Liver (tissue), 9 donors: Measurements from ENCODE around the gene SYNGR3. TPM values are rescaled to one million over a fixed set of nuclear protein-coding genes. Genes with fewer than 3 reads are reported as not detected.

Source experiments
- DNase-seq: peaks from one replicate; pipeline ENCODE4 v3.0.0-alpha.2; 2017; ENCODE audit warnings: low spot score
- H3K27ac ChIP-seq, 2 donors: one replicate each; pipeline ENCODE4 v1.7.0; 2013; ENCODE audit warnings: inconsistent platforms in 2 of 2, low read length in 2 of 2, control low read depth in 1 of 2, low read depth in 1 of 2, mild to moderate bottlenecking in 1 of 2
- H3K27me3 ChIP-seq, 4 donors: one replicate each; pipeline versions ENCODE4 v1.6.1 to v1.7.0; 2013; ENCODE audit warnings: low read length in 3 of 4, inconsistent platforms in 1 of 4, mild to moderate bottlenecking in 1 of 4, moderate library complexity in 1 of 4; ENCODE audit not compliant: control insufficient read depth in 4 of 4, insufficient read depth in 4 of 4
- H3K36me3 ChIP-seq, 4 donors: one replicate each; pipeline versions ENCODE4 v1.6.1 to v1.7.0; 2013; ENCODE audit warnings: low read length in 3 of 4, mild to moderate bottlenecking in 3 of 4, low read depth in 1 of 4, moderate library complexity in 1 of 4; ENCODE audit not compliant: control insufficient read depth in 4 of 4, insufficient read depth in 3 of 4
- H3K4me1 ChIP-seq, 4 donors: one replicate each; pipeline versions ENCODE4 v1.6.1 to v1.7.0; 2013; ENCODE audit warnings: low read length in 3 of 4, mild to moderate bottlenecking in 3 of 4, moderate library complexity in 1 of 4; ENCODE audit not compliant: control insufficient read depth in 4 of 4, insufficient read depth in 4 of 4
- H3K4me3 ChIP-seq, 3 donors: one replicate each; pipeline versions ENCODE4 v1.6.1 to v1.7.0; 2013; ENCODE audit warnings: low read length in 3 of 3, control low read depth in 1 of 3, low read depth in 1 of 3, mild to moderate bottlenecking in 1 of 3
- H3K9ac ChIP-seq, 2 donors: one replicate each; pipeline ENCODE4 v1.7.0; 2013; ENCODE audit warnings: low read length in 2 of 2, mild to moderate bottlenecking in 2 of 2, moderate library complexity in 2 of 2, control low read depth in 1 of 2, low read depth in 1 of 2
- H3K9me3 ChIP-seq, 4 donors: one replicate each; pipeline versions ENCODE4 v1.6.1 to v1.7.0; 2013; ENCODE audit warnings: low read length in 3 of 4; ENCODE audit not compliant: control insufficient read depth in 4 of 4
- ATF3 ChIP-seq: IDR thresholded peaks from 2 replicates; pipeline ENCODE4 v1.6.1; 2016; ENCODE audit warnings: antibody characterized with exemption
- CTCF ChIP-seq: fragments of 150-350 bp; IDR thresholded peaks from 2 replicates; pipeline ENCODE4 v1.5.1; 2017; ENCODE audit warnings: improper control_type of control experiment, low read depth, low read length; ENCODE audit not compliant: missing input control
- EGR1 ChIP-seq, 2 donors: IDR thresholded peaks; 2 replicates each; pipeline ENCODE4 v1.6.1; 2016 to 2018; ENCODE audit warnings: antibody characterized with exemption in 2 of 2, low read depth in 2 of 2
- FOXA1 ChIP-seq: IDR thresholded peaks from 2 replicates; pipeline ENCODE4 v1.6.1; 2016; ENCODE audit warnings: antibody characterized with exemption
- FOXA2 ChIP-seq: IDR thresholded peaks from 2 replicates; pipeline ENCODE4 v1.6.1; 2016; ENCODE audit warnings: antibody characterized with exemption
- GABPA ChIP-seq, 2 donors: IDR thresholded peaks in 1 of 2; conservative IDR thresholded peaks in 1 of 2; 2 replicates each; pipeline ENCODE4 v1.6.1; 2016; ENCODE audit warnings: antibody characterized with exemption in 2 of 2, mild to moderate bottlenecking in 1 of 2, moderate library complexity in 1 of 2
- HNF4A ChIP-seq, 2 donors: conservative IDR thresholded peaks; 2 replicates each; pipeline ENCODE4 v1.6.1; 2016; ENCODE audit warnings: antibody characterized with exemption in 2 of 2, mild to moderate bottlenecking in 2 of 2
- HNF4G ChIP-seq: IDR thresholded peaks from 2 replicates; pipeline ENCODE4 v1.6.1; 2016; ENCODE audit warnings: antibody characterized with exemption
- JUND ChIP-seq, 2 donors: IDR thresholded peaks; 2 replicates each; pipeline ENCODE4 v1.6.1; 2016; ENCODE audit warnings: antibody characterized with exemption in 2 of 2
- RAD21 ChIP-seq, 2 donors: IDR thresholded peaks; 2 replicates each; pipeline ENCODE4 v1.6.1; 2016; ENCODE audit warnings: antibody characterized with exemption in 2 of 2, mild to moderate bottlenecking in 2 of 2
- REST ChIP-seq: IDR thresholded peaks from 2 replicates; pipeline ENCODE4 v1.6.1; 2016; ENCODE audit warnings: antibody characterized with exemption, mild to moderate bottlenecking
- RXRA ChIP-seq, 2 donors: IDR thresholded peaks; 2 replicates each; pipeline ENCODE4 v1.6.1; 2017 to 2018; ENCODE audit warnings: antibody characterized with exemption in 2 of 2, mild to moderate bottlenecking in 1 of 2
- SP1 ChIP-seq: IDR thresholded peaks from 2 replicates; pipeline ENCODE4 v1.6.1; 2018; ENCODE audit warnings: antibody characterized with exemption, mild to moderate bottlenecking
- TAF1 ChIP-seq: conservative IDR thresholded peaks from 2 replicates; pipeline ENCODE4 v1.6.1; 2016; ENCODE audit warnings: antibody characterized with exemption, mild to moderate bottlenecking
- WGBS: extraction: QIAGEN DNeasy Blood & Tissue Kit; methylation state at CpG from one replicate; pipeline ENCODE4 v1.1.7; 2013; 5-methylcytosine and 5-hydroxymethylcytosine counted together
- polyA plus RNA-seq, 2 donors: library from polyadenylated mRNA; stranded (reverse) in 1 of 2; unstranded in 1 of 2; fragments of 200-250 nt in 1 of 2; fragments of >200 nt in 1 of 2; fragmentation: Nextera tagmentation in 1 of 2; extraction: Ambion mirVana in 1 of 2; gene quantifications; one replicate each; pipeline versions ENCODE4 v1.2.1 to v1.2.3, GENCODE V29; 2013 to 2015
- total RNA-seq, 2 donors: library from RNA; depleted of rRNA; stranded (reverse); fragments of >200 nt; gene quantifications; one replicate each; pipeline ENCODE4 v1.2.3, GENCODE V29; 2014
- donor health status: healthy.
- donor health status: healthy.
- donor health status: healthy.
- donor health status: healthy.
- donor health status: healthy.

SYNGR3 gene
- total and polyA plus RNA-seq, 4 donors, result 0.09 to 0.47 (median 0.17) TPM; not detected in 1

GRCh38 chr16:2015117-2015946, 25.6 kb downstream of the SYNGR3 start:
- Histone ChIP-seq H3K36me3 (no peaks in the 10 kb centered on the region), H3K27ac (no peak overlapping the region), H3K4me1 (peaks cover 7 to 14% (median 10%) of the 10 kb centered on the region in 4 donors), H3K4me3 (no peak overlapping the region), H3K27me3 (no peaks in the 10 kb centered on the region), H3K9ac (no peak overlapping the region), H3K9me3 (no peaks in the 10 kb centered on the region)
- no peak for TF ChIP-seq HNF4A (conservative IDR thresholded peaks at IDR 0.05)
- WGBS, result 85% methylated on average over 24 of the region's 24 CpGs
- DNase-seq, result no peak

GRCh38 chr16:2015947-2016208, 26.1 kb downstream of the SYNGR3 start:
- Histone ChIP-seq H3K4me3 (no peak overlapping the region), H3K27ac (no peak overlapping the region), H3K9ac (no peak overlapping the region), H3K9me3 (no peaks in the 10 kb centered on the region), H3K4me1 (peaks cover 8 to 16% (median 12%) of the 10 kb centered on the region in 4 donors), H3K36me3 (no peaks in the 10 kb centered on the region), H3K27me3 (no peaks in the 10 kb centered on the region)
- no peak for TF ChIP-seq CTCF
- TF ChIP-seq REST, result no peak
- no peak for TF ChIP-seq TAF1
- no peak for TF ChIP-seq FOXA2
- no peak for TF ChIP-seq HNF4A (conservative IDR thresholded peaks at IDR 0.05)
- no peak for TF ChIP-seq JUND (IDR thresholded peaks at IDR 0.05)
- DNase-seq, result no peak
- WGBS, result 86% methylated on average over 7 of the region's 7 CpGs

- no peak for DNase-seq
- H3K27ac ChIP-seq, result no peak overlapping the region
- H3K36me3 ChIP-seq, result no peaks in the 10 kb centered on the region
- peaks cover 8 to 16% (median 12%) of the 10 kb centered on the region in 4 donors for H3K4me1 ChIP-seq
- no peak overlapping the region for H3K9ac ChIP-seq
- H3K4me3 ChIP-seq, result no peak overlapping the region
- H3K27me3 ChIP-seq, result no peaks in the 10 kb centered on the region
- WGBS, result 58% methylated on average over 13 of the region's 13 CpGs
- TF ChIP-seq SP1, result no peak
- peak; percentile 13 for TF ChIP-seq CTCF
- TF ChIP-seq HNF4G, result no peak
- no peak for TF ChIP-seq RXRA (IDR thresholded peaks at IDR 0.05)
- no peak for TF ChIP-seq ATF3
- no peak for TF ChIP-seq EGR1 (IDR thresholded peaks at IDR 0.05; ENCODE audit: low read depth in 2 of 2)
- no peak for TF ChIP-seq FOXA1
- no peak for TF ChIP-seq GABPA (IDR thresholded peaks at IDR 0.05 in 1 of 2, conservative IDR thresholded peaks at IDR 0.05 in 1 of 2)
- TF ChIP-seq FOXA2, result no peak
- peak in 1 of 2 donors; percentile 4 for TF ChIP-seq RAD21 (IDR thresholded peaks at IDR 0.05)
- TF ChIP-seq TAF1, result no peak
- no peaks in the 10 kb centered on the region for H3K9me3 ChIP-seq
Measured at GRCh38 chr16:2016407-2016922, 26.7 kb downstream of the SYNGR3 start.
